HUES48 (cell line): ENCODE data around the gene PITPNC1.
A peak's percentile ranks its signal among the peaks of the same experiment; 100 is the strongest.
"Not testable (repeated sequence)": the region's sequence is repeated elsewhere in the genome, so short reads cannot be mapped to it uniquely, and the experiment has no call there.

Experiments
- H3K27ac ChIP-seq: one replicate; pipeline ENCODE4 v1.7.0; 2013; ENCODE audit warnings: low read depth, low read length, inconsistent platforms
- H3K27me3 ChIP-seq: 2 replicates; pipeline ENCODE4 v1.6.1; 2013; ENCODE audit warnings: mild to moderate bottlenecking, low read length; ENCODE audit not compliant: control insufficient read depth, insufficient read depth
- H3K36me3 ChIP-seq: 2 replicates; pipeline ENCODE4 v1.6.1; 2013; ENCODE audit warnings: low read length; ENCODE audit not compliant: control insufficient read depth, insufficient read depth
- H3K4me1 ChIP-seq: 2 replicates; pipeline ENCODE4 v1.6.1; 2013; ENCODE audit warnings: mild to moderate bottlenecking, low read length; ENCODE audit not compliant: control insufficient read depth, insufficient read depth
- H3K4me3 ChIP-seq: 2 replicates; pipeline ENCODE4 v1.5.1; 2013; ENCODE audit warnings: mild to moderate bottlenecking, low read depth, low read length
- H3K9ac ChIP-seq: 2 replicates; pipeline ENCODE4 v1.6.1; 2013; ENCODE audit warnings: mild to moderate bottlenecking, low read depth, low read length, moderate library complexity
- H3K9me3 ChIP-seq: 2 replicates; pipeline ENCODE4 v1.6.1; 2013; ENCODE audit warnings: low read length; ENCODE audit not compliant: control insufficient read depth, insufficient read depth

Gene PITPNC1

GRCh38 chr17:67717624-67718324 lies 340.7 kb downstream of the PITPNC1 start, which contains the start of gene NOL11:
NOL11 (plus strand) TSS chr17:67717936; CDS start chr17:67717948, 12 bp downstream.
- Histone ChIP-seq H3K27me3 (no peaks in the 10 kb centered on the region), H3K27ac (peak within 1 kb of the TSS; percentile 99), H3K4me3 (peak within 1 kb of the TSS; percentile 97), H3K36me3 (peaks cover 35% of the 10 kb centered on the region), H3K9ac (peak within 1 kb of the TSS; percentile 95), H3K9me3 (no peaks in the 10 kb centered on the region; the same call in 1 of the 2 replicates), H3K4me1 (no peaks in the 10 kb centered on the region; the same call in 1 of the 2 replicates)

- Histone ChIP-seq H3K9me3 (no peaks in the 10 kb centered on the region), H3K4me3 (peak overlapping the region; percentile 97), H3K36me3 (peaks cover 41% of the 10 kb centered on the region), H3K9ac (peak overlapping the region; percentile 95), H3K27me3 (no peaks in the 10 kb centered on the region), H3K27ac (peak overlapping the region; percentile 99), H3K4me1 (no peaks in the 10 kb centered on the region; the same call in 1 of the 2 replicates)
Observed at GRCh38 chr17:67718325-67718941, 341.4 kb downstream of the PITPNC1 start.

GRCh38 chr17:67725373-67725791 lies 348.3 kb downstream of the PITPNC1 start:
- H3K36me3 ChIP-seq: peaks cover 98% of the 10 kb centered on the region

GRCh38 chr17:67725807-67726206 lies 348.7 kb downstream of the PITPNC1 start:
- H3K27ac ChIP-seq: no peak overlapping the region
- H3K9me3 ChIP-seq: no peaks in the 10 kb centered on the region
- H3K4me3 ChIP-seq: no peak overlapping the region
- peaks cover 98% of the 10 kb centered on the region for H3K36me3 ChIP-seq
- H3K4me1 ChIP-seq: no peaks in the 10 kb centered on the region
- H3K27me3 ChIP-seq: no peaks in the 10 kb centered on the region
- H3K9ac ChIP-seq: no peak overlapping the region

More at GRCh38 chr17:67725373-67725791, 348.3 kb downstream of the PITPNC1 start:
- H3K4me3 ChIP-seq: no peak overlapping the region
- H3K4me1 ChIP-seq: no peaks in the 10 kb centered on the region
- H3K9ac ChIP-seq: no peak overlapping the region
- no peak overlapping the region for H3K27ac ChIP-seq
- H3K9me3 ChIP-seq: no peaks in the 10 kb centered on the region
- H3K27me3 ChIP-seq: no peaks in the 10 kb centered on the region

- not testable (repeated sequence) for H3K27me3 ChIP-seq, H3K4me1 ChIP-seq, H3K9ac ChIP-seq, H3K27ac ChIP-seq, H3K9me3 ChIP-seq, H3K4me3 ChIP-seq
- peaks cover 96% of the 10 kb centered on the region for H3K36me3 ChIP-seq
Observed at GRCh38 chr17:67727152-67728039, 350.3 kb downstream of the PITPNC1 start.

- Histone ChIP-seq H3K9me3 (no peaks in the 10 kb centered on the region), H3K27ac (no peak overlapping the region), H3K4me3 (no peak overlapping the region), H3K9ac (no peak overlapping the region), H3K4me1 (peaks cover 18% of the 10 kb centered on the region), H3K36me3 (peaks cover 85% of the 10 kb centered on the region), H3K27me3 (no peaks in the 10 kb centered on the region)
Observed at GRCh38 chr17:67729903-67730302, 352.8 kb downstream of the PITPNC1 start.

- Histone ChIP-seq H3K36me3 (peaks cover 85% of the 10 kb centered on the region), H3K4me3 (no peak overlapping the region), H3K4me1 (peaks cover 21% of the 10 kb centered on the region), H3K9ac (no peak overlapping the region), H3K27me3 (no peaks in the 10 kb centered on the region), H3K27ac (no peak overlapping the region), H3K9me3 (no peaks in the 10 kb centered on the region)
Observed at GRCh38 chr17:67730731-67731130, 353.6 kb downstream of the PITPNC1 start.

GRCh38 chr17:67733449-67733848 lies 356.4 kb downstream of the PITPNC1 start:
- H3K9ac ChIP-seq: no peak overlapping the region
- peaks cover 21% of the 10 kb centered on the region for H3K4me1 ChIP-seq
- peak overlapping the region; percentile 87 for H3K27ac ChIP-seq
- no peaks in the 10 kb centered on the region for H3K9me3 ChIP-seq
- no peaks in the 10 kb centered on the region for H3K27me3 ChIP-seq
- H3K36me3 ChIP-seq: peaks cover 86% of the 10 kb centered on the region
- 0 out of 2 replicates have a peak overlapping the region, but pooled peaks have one; percentile 1 for H3K4me3 ChIP-seq

- Histone ChIP-seq H3K27me3 (no peaks in the 10 kb centered on the region), H3K27ac (no peak overlapping the region), H3K36me3 (peaks cover 87% of the 10 kb centered on the region), H3K9ac (no peak overlapping the region), H3K4me1 (peaks cover 21% of the 10 kb centered on the region), H3K9me3 (no peaks in the 10 kb centered on the region), H3K4me3 (no peak overlapping the region)
Observed at GRCh38 chr17:67737145-67737544, 360.1 kb downstream of the PITPNC1 start.

GRCh38 chr17:67742025-67742424 lies 364.9 kb downstream of the PITPNC1 start:
- H3K9ac ChIP-seq: no peak overlapping the region
- no peak overlapping the region for H3K27ac ChIP-seq
- H3K4me1 ChIP-seq: no peaks in the 10 kb centered on the region
- H3K4me3 ChIP-seq: no peak overlapping the region
- peaks cover 93% of the 10 kb centered on the region for H3K36me3 ChIP-seq
- H3K27me3 ChIP-seq: no peaks in the 10 kb centered on the region
- H3K9me3 ChIP-seq: no peaks in the 10 kb centered on the region
